Measurements from ENCODE around the gene UTS2R. TPM values are rescaled to one million over a fixed set of nuclear protein-coding genes. Genes with fewer than 3 reads are reported as not detected.

The UTS2R gene
- not detected in 2 replicates for total RNA-seq

GRCh38 chr17:82371333-82372248, at the start of gene UTS2R:
TSS of gene UTS2R (plus strand) at chr17:82371765. CDS start at chr17:82374325, 2,560 bp downstream.
- DNase-seq (ENCODE audit: low read depth), result no peak
- H3K4me3 ChIP-seq (ENCODE audit: low read depth, low read length), result peak within 1 kb of the TSS; percentile 43
- no peak for TF ChIP-seq CTCF (conservative IDR thresholded peaks at IDR 0.05; ENCODE audit: low read depth, low read length)

GRCh38 chr17:82321947-82322466, 49.6 kb upstream of the UTS2R start:
- no peak for TF ChIP-seq CTCF (conservative IDR thresholded peaks at IDR 0.05; ENCODE audit: low read depth, low read length)
- no peak for DNase-seq (ENCODE audit: low read depth)
- no peak overlapping the region for H3K4me3 ChIP-seq (ENCODE audit: low read depth, low read length)

GRCh38 chr17:82322526-82323453, 48.8 kb upstream of the UTS2R start:
- H3K4me3 ChIP-seq (ENCODE audit: low read depth, low read length), result no peak overlapping the region
- no peak for TF ChIP-seq CTCF (conservative IDR thresholded peaks at IDR 0.05; ENCODE audit: low read depth, low read length)
- DNase-seq (ENCODE audit: low read depth), result no peak

GRCh38 chr17:82323514-82324234, 47.9 kb upstream of the UTS2R start:
- DNase-seq (ENCODE audit: low read depth), result no peak
- no peak for TF ChIP-seq CTCF (conservative IDR thresholded peaks at IDR 0.05; ENCODE audit: low read depth, low read length)
- H3K4me3 ChIP-seq (ENCODE audit: low read depth, low read length), result no peak overlapping the region

GRCh38 chr17:82324566-82325285, 46.8 kb upstream of the UTS2R start:
- H3K4me3 ChIP-seq (ENCODE audit: low read depth, low read length), result no peak overlapping the region
- TF ChIP-seq CTCF (conservative IDR thresholded peaks at IDR 0.05; ENCODE audit: low read depth, low read length), result no peak
- DNase-seq (ENCODE audit: low read depth), result no peak

Measured in epithelial cell of proximal tubule (primary cell).